Transverse colon (tissue), 3 donors: ENCODE measurements around the gene HIPK3.

Source experiments
- CTCF ChIP-seq, 5 experiments: fragments of 200-600 bp in 3 of 5; fragments of 450-650 bp in 2 of 5; sonication (generic) in 3 of 5; IDR thresholded peaks; 1 replicate in 2 of 5; 2 replicates in 3 of 5; pipeline ENCODE4 v1.5.1; 2016 to 2017; ENCODE audit warnings: antibody characterized with exemption in 5 of 5, inconsistent platforms in 3 of 5, mild to moderate bottlenecking in 2 of 5, moderate library complexity in 1 of 5
- EP300 ChIP-seq: sonication (generic); formaldehyde crosslinking; IDR thresholded peaks from one replicate; pipeline ENCODE4 v1.6.1; 2017; ENCODE audit warnings: antibody characterized with exemption, low read depth

GRCh38 chr11:33222052-33222750, 35.0 kb upstream of the HIPK3 start:
- TF ChIP-seq CTCF (IDR thresholded peaks at IDR 0.05) (no peak), EP300 (no peak)
